Activated CD8-positive, alpha-beta memory T cell treated with anti-CD3 and anti-CD28 coated beads for 48 hours (primary cell): ENCODE measurements around the gene PPIH.
A peak's percentile ranks its signal among the peaks of the same experiment; 100 is the strongest.
"Not testable (repeated sequence)": the region's sequence is repeated elsewhere in the genome, so short reads cannot be mapped to it uniquely, and the experiment has no call there.

Experiments used
- DNase-seq, 3 experiments: peaks; one replicate each; pipeline ENCODE4 v3.0.0-alpha.2; 2020; ENCODE audit warnings: low read depth in 2 of 3, low spot score in 2 of 3

The PPIH gene

GRCh38 chr1:42681741-42682483, 23.7 kb downstream of the PPIH start, which contains the start of gene YBX1:
TSS of gene YBX1 (plus strand) at chr1:42682418. CDS start at chr1:42682566, 148 bp downstream.
- DNase-seq: peak; percentile 85 to 86 (median 86)

- DNase-seq: not testable (repeated sequence)
These were observed 24.2 kb downstream of the PPIH start for GRCh38 chr1:42682484-42682738.

- peak; percentile 10 to 44 (median 37) for DNase-seq
These were observed 24.7 kb downstream of the PPIH start for GRCh38 chr1:42682739-42683531.

GRCh38 chr1:42684139-42684538, 25.9 kb downstream of the PPIH start:
- DNase-seq: no peak

- no peak for DNase-seq
These were observed 28.2 kb downstream of the PPIH start for GRCh38 chr1:42686418-42686817.

GRCh38 chr1:42689912-42690311, 31.7 kb downstream of the PPIH start:
- DNase-seq: no peak

GRCh38 chr1:42690477-42691156, 32.4 kb downstream of the PPIH start:
- DNase-seq: no peak

GRCh38 chr1:42691157-42691498, 32.9 kb downstream of the PPIH start:
- no peak for DNase-seq

- no peak for DNase-seq
These were observed 34.2 kb downstream of the PPIH start for GRCh38 chr1:42692461-42692860.

- no peak for DNase-seq
These were observed 34.7 kb downstream of the PPIH start for GRCh38 chr1:42692911-42693310.

GRCh38 chr1:42698081-42698813, 40.0 kb downstream of the PPIH start:
- no peak for DNase-seq

- DNase-seq: no peak
These were observed 41.8 kb downstream of the PPIH start for GRCh38 chr1:42700006-42700405.

- DNase-seq: no peak
These were observed 45.8 kb downstream of the PPIH start for GRCh38 chr1:42703888-42704464.

- DNase-seq: not testable (repeated sequence)
These were observed 54.6 kb downstream of the PPIH start for GRCh38 chr1:42712808-42713207.

- DNase-seq: no peak
These were observed 55.1 kb downstream of the PPIH start for GRCh38 chr1:42713293-42713692.

- DNase-seq: not testable (repeated sequence)
These were observed 56.2 kb downstream of the PPIH start for GRCh38 chr1:42714441-42714840.

- DNase-seq: no peak
These were observed 62.6 kb downstream of the PPIH start for GRCh38 chr1:42720868-42721267.

GRCh38 chr1:42721926-42722325, 63.7 kb downstream of the PPIH start:
- no peak for DNase-seq

GRCh38 chr1:42722403-42722802, 64.2 kb downstream of the PPIH start:
- DNase-seq: not testable (repeated sequence)

- DNase-seq: no peak
These were observed 65.3 kb downstream of the PPIH start for GRCh38 chr1:42723511-42723910.

GRCh38 chr1:42725820-42726219, 67.6 kb downstream of the PPIH start:
- not testable (repeated sequence) for DNase-seq
